HCT116 (cell line): Measurements from ENCODE around the gene CPM. TPM values are rescaled to one million over a fixed set of nuclear protein-coding genes. Genes with fewer than 3 reads are reported as not detected.

Source experiments
- ATAC-seq: fragments of 200-7000 bp; cut with Tn5 transposase; 2 replicates; pipeline ENCODE4 v1.9.1; 2020; ENCODE audit warnings: mild to moderate bottlenecking, moderate library complexity
- BruUV-seq: library from RNA; stranded (reverse); fragments of 400-500 nt; replicated peaks from 2 replicates; lab custom pipeline; 2021; lab: Mats Ljungman, UMichigan
- CTCF ChIA-PET: fragments of 300-600 bp; sonication (Branson Sonifier 250); formaldehyde crosslinking; loops from one replicate; lab custom pipeline; 2021; ENCODE audit warnings: antibody characterized with exemption; lab: Charles Lee
- POLR2A ChIA-PET: fragments of 300-600, 350-600 bp; sonication (Branson Sonifier 250); formaldehyde crosslinking; loops from one replicate; lab custom pipeline; 2021; ENCODE audit warnings: antibody characterized with exemption; lab: Charles Lee
- RAD21 ChIA-PET, 2 experiments: fragments of 300-600 bp; sonication (Branson Sonifier 250); formaldehyde crosslinking; loops; one replicate each; lab custom pipeline; 2023; ENCODE audit warnings: low total read pairs in 2 of 2; ENCODE audit not compliant: uncharacterized antibody in 2 of 2, unreplicated experiment in 2 of 2, low non-redundant PET in 1 of 2; lab: Charles Lee
- DNase-seq: peaks from one replicate; pipeline ENCODE4 v3.0.0-alpha.2; 2010; ENCODE audit warnings: low read depth, low spot score
- H2AFZ ChIP-seq: fragments of 200-600 bp; shearing (Covaris generic), sonication (generic); 2 replicates; pipeline ENCODE4 v1.6.1; 2017; ENCODE audit warnings: low read depth, mixed run types, mixed read lengths, antibody characterized with exemption, low read length; ENCODE audit not compliant: poor library complexity, severe bottlenecking
- H3K27ac ChIP-seq: 2 replicates; pipeline ENCODE4 v1.5.1; 2012; ENCODE audit warnings: low read depth, low read length
- H3K27me3 ChIP-seq: fragments of 200-600 bp; sonication (generic); 2 replicates; pipeline ENCODE4 v1.6.1; 2016; ENCODE audit warnings: mixed run types, low read length, mixed read lengths; ENCODE audit not compliant: insufficient read depth
- H3K36me3 ChIP-seq, 2 experiments: fragments of 200-500 bp in 1 of 2; fragments of 200-600 bp in 1 of 2; sonication (Bioruptor generic) in 1 of 2; sonication (generic) in 1 of 2; 2 replicates each; pipeline versions ENCODE4 v1.5.1 to v1.6.1; 2014 to 2016; ENCODE audit warnings: low read length in 2 of 2, inconsistent platforms in 1 of 2, mixed read lengths in 1 of 2, mixed run types in 1 of 2; ENCODE audit not compliant: insufficient read depth in 2 of 2, control insufficient read depth in 1 of 2
- H3K4me1 ChIP-seq, 2 experiments: fragments of 200-600 bp in 1 of 2; sonication (generic) in 1 of 2; 2 replicates each; pipeline versions ENCODE4 v1.5.1 to v1.6.1; 2012 to 2017; ENCODE audit warnings: low read length in 2 of 2, inconsistent platforms in 1 of 2, mild to moderate bottlenecking in 1 of 2, mixed read lengths in 1 of 2, mixed run types in 1 of 2, moderate library complexity in 1 of 2; ENCODE audit not compliant: insufficient read depth in 2 of 2, control insufficient read depth in 1 of 2
- H3K4me2 ChIP-seq: fragments of 200-600 bp; sonication (generic); 2 replicates; pipeline ENCODE4 v1.6.1; 2017; ENCODE audit warnings: mixed run types, low read length, mixed read lengths
- H3K4me3 ChIP-seq, 2 experiments: fragments of 200-600 bp in 1 of 2; sonication (generic) in 1 of 2; replicated peaks in 1 of 2; 2 replicates each; pipeline ENCODE4 v1.5.1; 2011 to 2016; ENCODE audit warnings: low read length in 2 of 2, control low read depth in 1 of 2, low read depth in 1 of 2, mild to moderate bottlenecking in 1 of 2, mixed read lengths in 1 of 2, mixed run types in 1 of 2
- H3K79me2 ChIP-seq: fragments of 200-600 bp; sonication (generic); 2 replicates; pipeline ENCODE4 v1.6.1; 2017; ENCODE audit warnings: mild to moderate bottlenecking, mixed run types, low read length, moderate library complexity, mixed read lengths; ENCODE audit not compliant: insufficient read depth
- H3K9ac ChIP-seq: fragments of 200-600 bp; sonication (generic); 2 replicates; pipeline ENCODE4 v1.6.1; 2016; ENCODE audit warnings: low read length, mixed read lengths
- H3K9me2 ChIP-seq: fragments of 200-600 bp; sonication (generic), shearing (Covaris generic); 2 replicates; pipeline ENCODE4 v1.6.1; 2017; ENCODE audit warnings: mixed run types, mild to moderate bottlenecking, moderate library complexity; ENCODE audit not compliant: insufficient read depth
- H3K9me3 ChIP-seq, 2 experiments: fragments of 200-500 bp in 1 of 2; fragments of 200-600 bp in 1 of 2; sonication (Bioruptor generic) in 1 of 2; sonication (generic) in 1 of 2; 2 replicates each; pipeline ENCODE4 v1.6.1; 2014 to 2017; ENCODE audit warnings: low read length in 2 of 2, mixed read lengths in 2 of 2, inconsistent platforms in 1 of 2, low read depth in 1 of 2, mild to moderate bottlenecking in 1 of 2, mixed run types in 1 of 2, moderate library complexity in 1 of 2; ENCODE audit not compliant: control insufficient read depth in 1 of 2, insufficient read depth in 1 of 2
- H4K20me1 ChIP-seq: fragments of 200-600 bp; sonication (generic), shearing (Covaris generic); 2 replicates; pipeline ENCODE4 v1.6.1; 2017; ENCODE audit warnings: mixed run types, mild to moderate bottlenecking, moderate library complexity; ENCODE audit not compliant: insufficient read depth
- ATF3 ChIP-seq: IDR thresholded peaks from 2 replicates; pipeline ENCODE4 v1.6.1; 2012
- CEBPB ChIP-seq: IDR thresholded peaks from 2 replicates; pipeline ENCODE4 v1.6.1; 2012; ENCODE audit warnings: low read depth
- ELF1 ChIP-seq: IDR thresholded peaks from 2 replicates; pipeline ENCODE4 v1.6.1; 2012; ENCODE audit warnings: low read depth, borderline replicate concordance
- EZH2phosphoT487 ChIP-seq: fragments of 200-600 bp; IDR thresholded peaks from 2 replicates; pipeline ENCODE4 v1.6.1; 2018; ENCODE audit warnings: antibody characterized with exemption, borderline replicate concordance
- FOSL1 ChIP-seq: IDR thresholded peaks from 2 replicates; pipeline ENCODE4 v1.6.1; 2012; ENCODE audit warnings: low read depth
- JUND ChIP-seq: IDR thresholded peaks from 2 replicates; pipeline ENCODE4 v1.6.1; 2012
- POLR2A ChIP-seq: IDR thresholded peaks from 2 replicates; pipeline ENCODE4 v1.7.0; 2011; ENCODE audit warnings: borderline replicate concordance; ENCODE audit not compliant: insufficient read depth, insufficient read length; ENCODE audit errors: extremely low read depth
- RAD21 ChIP-seq: IDR thresholded peaks from 2 replicates; pipeline ENCODE4 v1.6.1; 2012; ENCODE audit warnings: low read depth, mild to moderate bottlenecking
- SIN3A ChIP-seq: IDR thresholded peaks from 2 replicates; pipeline ENCODE4 v1.6.1; 2012; ENCODE audit warnings: low read depth
- SP1 ChIP-seq: IDR thresholded peaks from 2 replicates; pipeline ENCODE4 v1.6.1; 2012; ENCODE audit warnings: low read depth
- TCF7L2 ChIP-seq: IDR thresholded peaks from 2 replicates; pipeline ENCODE4 v1.7.0; 2011; ENCODE audit warnings: borderline replicate concordance, inconsistent platforms; ENCODE audit not compliant: insufficient read depth, insufficient read length; ENCODE audit errors: extremely low read depth
- intact Hi-C: fragments of 100-400 bp; cut with micrococcal nuclease; formaldehyde crosslinking; loops from 2 replicates; pipeline ENCODE4 v1.10.0; 2022
- total RNA-seq: library from RNA; stranded (reverse); gene quantifications from one replicate; pipeline ENCODE4 v1.2.1, GENCODE V29; 2021; ENCODE audit not compliant: unreplicated experiment

CPM gene
- total RNA-seq, 1 experiment from 2014 or later = 5.3 TPM

DNA sequence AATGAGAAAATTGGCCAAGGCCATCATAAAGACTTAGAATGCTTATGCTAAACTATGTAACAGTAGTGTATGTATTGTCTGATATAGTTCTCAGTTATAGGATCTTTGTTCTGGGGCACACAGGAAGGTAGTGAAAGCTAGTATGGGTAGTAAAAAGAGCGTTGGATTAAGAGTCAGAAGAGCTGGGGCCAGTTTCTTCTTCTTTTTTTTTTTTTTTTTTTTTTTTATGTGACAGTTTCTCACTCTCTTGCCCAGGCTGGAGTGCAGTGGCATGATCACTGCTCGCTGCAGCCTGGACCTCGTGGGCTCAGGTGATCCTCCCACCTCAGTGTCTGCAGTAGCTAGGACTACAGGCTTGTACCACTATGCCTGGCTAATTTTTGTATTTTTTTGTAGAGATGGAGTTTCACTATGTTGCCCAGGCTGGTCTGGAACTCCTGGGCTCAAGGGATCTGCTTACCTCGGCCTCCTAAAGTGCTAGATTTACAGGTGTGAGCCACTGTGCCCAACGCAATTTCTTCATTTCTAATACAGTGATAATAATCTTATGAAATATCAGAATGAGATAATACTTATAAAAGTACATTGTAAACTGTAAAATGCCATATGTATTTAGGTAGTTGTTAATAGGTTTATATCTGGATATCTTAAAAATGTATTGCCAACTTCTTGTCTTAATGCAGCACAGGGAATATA lies 117.6 kb downstream of the CPM start:
- no peak overlapping the region for H3K4me2 ChIP-seq
- H3K27ac ChIP-seq = no peak overlapping the region
- no TSS peak for BruUV-seq
- ChIA-PET CTCF (no interaction called here), POLR2A (no interaction called here), RAD21 (no interaction called here)
- no peaks in the 10 kb centered on the region for H3K4me1 ChIP-seq
- TF ChIP-seq CEBPB (no peak), SP1 (no peak), SIN3A (no peak), EZH2phosphoT487 (no peak), TCF7L2 (no peak), RAD21 (no peak), FOSL1 (no peak), JUND (no peak), ATF3 (no peak), POLR2A (no peak), ELF1 (no peak)
- intact Hi-C loops = no loop called here
- H3K9ac ChIP-seq = no peak overlapping the region
- no peaks in the 10 kb centered on the region for H3K9me3 ChIP-seq
- peaks cover 97% of the 10 kb centered on the region for H3K79me2 ChIP-seq
- H3K36me3 ChIP-seq = peaks cover 32 to 67% of the 10 kb centered on the region in 2 experiments
- H3K4me3 ChIP-seq = no peak overlapping the region
- ATAC-seq (no peak), DNase-seq (no peak)
- no peaks in the 10 kb centered on the region for H3K27me3 ChIP-seq
- peaks cover 4% of the 10 kb centered on the region; the same call in 1 of the 2 replicates for H4K20me1 ChIP-seq
- no peak overlapping the region for H2AFZ ChIP-seq
- H3K9me2 ChIP-seq = no peaks in the 10 kb centered on the region
